ENCODE measurements around the gene C3orf70. TPM values are rescaled to one million over a fixed set of nuclear protein-coding genes. Genes with fewer than 3 reads are reported as not detected.

The C3orf70 gene
- total and polyA plus RNA-seq, 2 of the 8 experiments (the other 6 are each of a cell fraction or from before 2014, with no cell fraction given) = 1.7 to 2.0 TPM

- no peaks in the 10 kb centered on the region for H3K79me2 ChIP-seq (ENCODE audit: control insufficient read depth in 1 of 2, insufficient read depth in 2 of 2, low read length in 2 of 2)
- no peak overlapping the region for H3K23ac ChIP-seq (ENCODE audit: insufficient read length)
- H3K4me1 ChIP-seq (replicated peaks in 1 of 4; ENCODE audit: control insufficient read depth in 3 of 4, insufficient read depth in 4 of 4, low read length in 3 of 4) = peaks cover 0 to 4% (median 0%) of the 10 kb centered on the region in 4 experiments; a peak in 1 of 7 replicates
- no peak overlapping the region for H2AK5ac ChIP-seq (ENCODE audit: low read depth, low read length)
- H3K18ac ChIP-seq (ENCODE audit: extremely low read depth, low read length) = no peak overlapping the region
- H3K36me3 ChIP-seq (ENCODE audit: control insufficient read depth in 2 of 4, insufficient read depth in 4 of 4, low read length in 3 of 4) = peaks cover 0 to 2% (median 0%) of the 10 kb centered on the region in 4 experiments; a peak in 2 of 8 replicates
- no peak overlapping the region for H2BK12ac ChIP-seq (ENCODE audit: low read depth, low read length)
- H4K91ac ChIP-seq (replicated peaks; ENCODE audit: insufficient read length, low read length) = no peak overlapping the region
- H4K20me1 ChIP-seq (replicated peaks in 1 of 2; ENCODE audit: control insufficient read depth in 1 of 2, insufficient read depth in 2 of 2, low read length in 2 of 2) = no peaks in the 10 kb centered on the region
- ChIA-PET CTCF (ENCODE audit: partially characterized antibody) (interaction anchor here (0.7 to 3.6 kb wide), 5 partner anchors 8 to 28 kb away, joined by 3 to 13 read pairs (median 5); no protein-coding TSS in a partner anchor), POLR2A (ENCODE audit: partially characterized antibody) (interaction anchor here (0.9 kb wide), 1 partner anchor 29 kb away, joined by 3 read pairs; no protein-coding TSS in a partner anchor)
- H3K4ac ChIP-seq (replicated peaks; ENCODE audit: insufficient read length, low read depth, low read length) = no peak overlapping the region
- H3K4me3 ChIP-seq (ENCODE audit: extremely low read depth in 1 of 4, insufficient read depth in 2 of 4, low read depth in 3 of 4, low read length in 4 of 4) = no peak overlapping the region
- no peaks in the 10 kb centered on the region for H3K9me3 ChIP-seq (ENCODE audit: insufficient read depth in 2 of 2, low read depth in 1 of 2, low read length in 1 of 2)
- H2BK120ac ChIP-seq (replicated peaks; ENCODE audit: low read depth, low read length) = no peak overlapping the region
- no peak overlapping the region for H3K4me2 ChIP-seq (ENCODE audit: insufficient read depth in 1 of 2, low read depth in 2 of 2, low read length in 2 of 2)
- H3K23me2 ChIP-seq (ENCODE audit: low read depth, low read length) = no peaks in the 10 kb centered on the region
- H2BK15ac ChIP-seq (ENCODE audit: low read length) = no peak overlapping the region
- H3K27me3 ChIP-seq (replicated peaks in 1 of 4; ENCODE audit: control insufficient read depth in 3 of 4, extremely low read depth in 1 of 4, insufficient read depth in 3 of 4, low read length in 3 of 4) = no peaks in the 10 kb centered on the region
- H4K8ac ChIP-seq (ENCODE audit: extremely low read depth, insufficient read depth, low read length) = no peak overlapping the region
- DNase-seq (ENCODE audit: low read depth in 1 of 2, low spot score in 2 of 2) (no peak), FAIRE-seq (no peak)
- H3K27ac ChIP-seq (ENCODE audit: low read depth, low read length) = no peak overlapping the region
- no peak overlapping the region for H3K14ac ChIP-seq (ENCODE audit: insufficient read length)
- H3K56ac ChIP-seq (replicated peaks; ENCODE audit: insufficient read length, low read depth, low read length) = no peak overlapping the region
- H4K5ac ChIP-seq (ENCODE audit: insufficient read length, low read depth, low read length) = no peak overlapping the region
- no peak overlapping the region for H2BK5ac ChIP-seq (ENCODE audit: low read depth, low read length)
- 93% methylated on average over 4 of the region's 4 CpGs; no CpG with 5 or more reads in 1 of the 2 experiments for WGBS, 2 experiments (ENCODE audit: extremely low coverage in 1 of 2, insufficient coverage in 1 of 2, insufficient read length in 1 of 2, insufficient replicate concordance in 2 of 2, low coverage in 1 of 2, low lambda C conversion rate in 2 of 2, missing lambda C conversion rate in 1 of 2)
- H3K9ac ChIP-seq (replicated peaks in 1 of 4; ENCODE audit: extremely low read depth in 1 of 4, low read depth in 3 of 4, low read length in 3 of 4) = no peak overlapping the region
- H2AFZ ChIP-seq (ENCODE audit: low read length) = no peak overlapping the region
- no peak overlapping the region for H2BK20ac ChIP-seq (ENCODE audit: low read length)
- no peaks in the 10 kb centered on the region for H3K79me1 ChIP-seq (ENCODE audit: low read depth, low read length)
- no peak for TF ChIP-seq SIX5 (IDR thresholded peaks at IDR 0.05; ENCODE audit: low read depth, low read length)
- no peak for TF ChIP-seq SIN3A (conservative IDR thresholded peaks at IDR 0.05 in 1 of 2, IDR thresholded peaks at IDR 0.05 in 1 of 2; ENCODE audit: low read depth in 1 of 2, low read length in 2 of 2)
- no peak for TF ChIP-seq YY1 (IDR thresholded peaks at IDR 0.05; ENCODE audit: low read depth, low read length)
- TF ChIP-seq SRF (IDR thresholded peaks at IDR 0.05; ENCODE audit: low read depth, low read length) = no peak
- no peak for TF ChIP-seq RXRA (IDR thresholded peaks at IDR 0.05; ENCODE audit: insufficient read depth, low read depth, low read length)
- no peak for TF ChIP-seq TAF1 (IDR thresholded peaks at IDR 0.05; ENCODE audit: low read depth, low read length)
- TF ChIP-seq POLR2AphosphoS5 (IDR thresholded peaks at IDR 0.05; ENCODE audit: low read depth, low read length) = no peak
- no peak for TF ChIP-seq EGR1 (IDR thresholded peaks at IDR 0.05; ENCODE audit: borderline replicate concordance, low read depth, low read length)
- TF ChIP-seq EP300 (IDR thresholded peaks at IDR 0.05; ENCODE audit: borderline replicate concordance in 1 of 2, low read depth in 2 of 2, low read length in 2 of 2) = no peak
- no peak for TF ChIP-seq BACH1 (IDR thresholded peaks at IDR 0.05; ENCODE audit: low read length)
- no peak for TF ChIP-seq RBBP5 (IDR thresholded peaks at IDR 0.05; ENCODE audit: borderline replicate concordance, low read depth, low read length)
- TF ChIP-seq RNF2 (IDR thresholded peaks at IDR 0.05; ENCODE audit: borderline replicate concordance, low read depth, low read length, missing control alignments, poor library complexity, severe bottlenecking) = no peak
- TF ChIP-seq POU5F1 (IDR thresholded peaks at IDR 0.05; ENCODE audit: low read depth, low read length) = no peak
- no peak for TF ChIP-seq CTBP2 (IDR thresholded peaks at IDR 0.05; ENCODE audit: borderline replicate concordance, insufficient read depth, insufficient read length, low read length)
Measured at GRCh38 chr3:185041540-185041939, 111.3 kb downstream of the C3orf70 start.
